ENCODE measurements around the gene SEMA3F.

DNA sequence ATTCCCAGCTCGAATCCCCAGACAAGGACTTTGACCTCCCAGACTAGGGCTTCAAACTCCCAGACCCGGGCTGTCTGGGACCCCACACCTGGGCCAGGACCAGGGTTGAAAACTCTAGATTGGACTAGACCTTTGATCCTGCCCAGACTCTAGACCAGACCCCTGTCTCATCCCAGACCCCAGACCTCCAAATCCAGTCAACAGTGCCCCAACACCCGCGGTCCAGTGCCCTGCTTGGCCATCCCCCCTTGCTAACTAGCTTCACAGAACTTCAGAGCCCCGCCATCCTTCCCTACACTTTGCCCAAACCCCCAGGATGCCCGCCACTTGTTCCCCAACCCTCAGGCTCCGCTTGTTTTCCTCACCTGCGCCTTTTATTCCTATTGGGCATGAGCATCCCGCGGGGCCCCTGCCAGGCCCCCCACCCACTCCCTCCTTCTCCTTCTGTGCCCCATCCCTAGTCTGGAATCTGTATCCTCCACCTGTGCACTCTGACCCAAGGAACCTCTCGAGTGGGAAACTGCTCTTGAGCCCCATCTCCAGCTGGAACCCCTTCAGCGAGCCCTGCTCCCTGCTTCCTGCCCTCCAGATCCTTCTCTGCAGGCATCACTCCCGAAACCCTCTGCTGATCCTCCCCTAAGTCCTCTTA, 81.5 kb downstream of the SEMA3F start:
- no peak for TF ChIP-seq HDGF (IDR thresholded peaks at IDR 0.05; ENCODE audit: borderline replicate concordance)
- TF ChIP-seq SP1 (IDR thresholded peaks at IDR 0.05): no peak
- TF ChIP-seq, protein P1, sequence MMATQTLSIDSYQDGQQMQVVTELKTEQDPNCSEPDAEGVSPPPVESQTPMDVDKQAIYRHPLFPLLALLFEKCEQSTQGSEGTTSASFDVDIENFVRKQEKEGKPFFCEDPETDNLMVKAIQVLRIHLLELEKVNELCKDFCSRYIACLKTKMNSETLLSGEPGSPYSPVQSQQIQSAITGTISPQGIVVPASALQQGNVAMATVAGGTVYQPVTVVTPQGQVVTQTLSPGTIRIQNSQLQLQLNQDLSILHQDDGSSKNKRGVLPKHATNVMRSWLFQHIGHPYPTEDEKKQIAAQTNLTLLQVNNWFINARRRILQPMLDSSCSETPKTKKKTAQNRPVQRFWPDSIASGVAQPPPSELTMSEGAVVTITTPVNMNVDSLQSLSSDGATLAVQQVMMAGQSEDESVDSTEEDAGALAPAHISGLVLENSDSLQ (IDR thresholded peaks at IDR 0.05): no peak
- TF ChIP-seq NFRKB (IDR thresholded peaks at IDR 0.05): no peak
- no peak for TF ChIP-seq FOXA1 (IDR thresholded peaks at IDR 0.05)
- TF ChIP-seq FOXK2 (IDR thresholded peaks at IDR 0.05): no peak
- no peak for TF ChIP-seq ZNF384 (IDR thresholded peaks at IDR 0.05)
- no peak for TF ChIP-seq BHLHE40 (IDR thresholded peaks at IDR 0.05; ENCODE audit: borderline replicate concordance)
- TF ChIP-seq ARNT (IDR thresholded peaks at IDR 0.05): no peak
- no peak for TF ChIP-seq L3MBTL2 (conservative IDR thresholded peaks at IDR 0.05)
- TF ChIP-seq LEF1 (IDR thresholded peaks at IDR 0.05; ENCODE audit: borderline replicate concordance): no peak
- TF ChIP-seq TARDBP (IDR thresholded peaks at IDR 0.05): no peak

Measured in HEK293T (cell line).